Measurements from ENCODE around the gene BTAF1.

DNA sequence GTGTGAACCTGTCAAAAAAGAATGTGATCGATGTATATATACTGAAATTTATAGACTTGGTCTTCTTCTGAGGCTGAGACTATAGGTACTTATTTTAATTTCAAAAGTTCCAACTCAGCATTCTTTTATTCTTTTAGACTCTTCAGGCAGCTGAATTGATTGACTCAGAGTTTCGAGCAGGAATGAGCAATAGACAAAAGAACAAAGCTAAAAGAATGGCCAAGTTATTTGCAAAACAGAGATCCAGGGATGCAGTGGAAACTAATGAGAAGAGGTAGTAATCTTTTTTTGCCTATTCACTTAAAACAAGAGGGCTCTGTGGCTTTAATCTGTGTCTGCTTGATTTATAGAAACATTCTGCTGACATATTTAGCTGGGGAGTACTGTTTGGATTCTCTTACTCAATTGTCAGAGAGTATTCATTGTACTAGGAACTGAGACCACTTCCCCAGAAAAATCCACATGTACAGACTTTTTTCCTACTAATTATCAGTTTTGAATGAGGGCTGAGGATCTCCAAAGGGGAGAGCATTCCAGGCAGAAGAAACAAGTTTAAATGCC, 30.1 kb downstream of the BTAF1 start:
- TF ChIP-seq, protein P1, sequence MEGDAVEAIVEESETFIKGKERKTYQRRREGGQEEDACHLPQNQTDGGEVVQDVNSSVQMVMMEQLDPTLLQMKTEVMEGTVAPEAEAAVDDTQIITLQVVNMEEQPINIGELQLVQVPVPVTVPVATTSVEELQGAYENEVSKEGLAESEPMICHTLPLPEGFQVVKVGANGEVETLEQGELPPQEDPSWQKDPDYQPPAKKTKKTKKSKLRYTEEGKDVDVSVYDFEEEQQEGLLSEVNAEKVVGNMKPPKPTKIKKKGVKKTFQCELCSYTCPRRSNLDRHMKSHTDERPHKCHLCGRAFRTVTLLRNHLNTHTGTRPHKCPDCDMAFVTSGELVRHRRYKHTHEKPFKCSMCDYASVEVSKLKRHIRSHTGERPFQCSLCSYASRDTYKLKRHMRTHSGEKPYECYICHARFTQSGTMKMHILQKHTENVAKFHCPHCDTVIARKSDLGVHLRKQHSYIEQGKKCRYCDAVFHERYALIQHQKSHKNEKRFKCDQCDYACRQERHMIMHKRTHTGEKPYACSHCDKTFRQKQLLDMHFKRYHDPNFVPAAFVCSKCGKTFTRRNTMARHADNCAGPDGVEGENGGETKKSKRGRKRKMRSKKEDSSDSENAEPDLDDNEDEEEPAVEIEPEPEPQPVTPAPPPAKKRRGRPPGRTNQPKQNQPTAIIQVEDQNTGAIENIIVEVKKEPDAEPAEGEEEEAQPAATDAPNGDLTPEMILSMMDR (IDR thresholded peaks at IDR 0.05; ENCODE audit: borderline replicate concordance, extremely low read depth, low read length, poor library complexity, severe bottlenecking): no peak
- no peak for TF ChIP-seq EZH2 (IDR thresholded peaks at IDR 0.05; ENCODE audit: borderline replicate concordance, low read depth, low read length, severe bottlenecking)
